Fibroblast of upper back skin (primary cell): ENCODE data around the gene RPL27.
"Not testable (repeated sequence)": the region's sequence is repeated elsewhere in the genome, so short reads cannot be mapped to it uniquely, and the experiment has no call there.

Experiments used
- DNase-seq: peaks from one replicate; pipeline ENCODE4 v3.0.0-alpha.2; 2013

The RPL27 gene

GRCh38 chr17:42993913-42994312, 4.3 kb upstream of the RPL27 start:
- not testable (repeated sequence) for DNase-seq

GRCh38 chr17:42997390-42997983, 732 bp upstream of the RPL27 start:
- no peak for DNase-seq

- no peak for DNase-seq
Measured at GRCh38 chr17:42999003-42999525, 845 bp downstream of the RPL27 start.

GRCh38 chr17:43000894-43001293, 2.7 kb downstream of the RPL27 start:
- not testable (repeated sequence) for DNase-seq

- DNase-seq, result peak; percentile 55
Measured at GRCh38 chr17:43003542-43004172, 5.4 kb downstream of the RPL27 start.

GRCh38 chr17:43006639-43007551, 8.7 kb downstream of the RPL27 start, which contains the start of gene IFI35:
Gene IFI35, plus strand, starts transcription at chr17:43006784. Its CDS starts 164 bp downstream, at chr17:43006948.
- peak; percentile 80 for DNase-seq

- no peak for DNase-seq
Measured at GRCh38 chr17:43010667-43011308, 12.6 kb downstream of the RPL27 start.

- DNase-seq, result no peak
Measured at GRCh38 chr17:43011728-43012472, 13.7 kb downstream of the RPL27 start.

GRCh38 chr17:43013296-43013695, 15.1 kb downstream of the RPL27 start:
- DNase-seq, result no peak

GRCh38 chr17:43014020-43014648, 15.9 kb downstream of the RPL27 start:
- DNase-seq, result no peak

GRCh38 chr17:43014649-43015542, 16.7 kb downstream of the RPL27 start:
- no peak for DNase-seq

GRCh38 chr17:43015579-43015978, 17.4 kb downstream of the RPL27 start:
- DNase-seq, result no peak

GRCh38 chr17:43016216-43016615, 18.0 kb downstream of the RPL27 start:
- DNase-seq, result no peak

- DNase-seq, result no peak
Measured at GRCh38 chr17:43018008-43018853, 20.0 kb downstream of the RPL27 start.

- no peak for DNase-seq
Measured at GRCh38 chr17:43018932-43019331, 20.7 kb downstream of the RPL27 start.

- no peak for DNase-seq
Measured at GRCh38 chr17:43019418-43019817, 21.2 kb downstream of the RPL27 start.

- peak; percentile 30 for DNase-seq
Measured at GRCh38 chr17:43020030-43020621, 21.9 kb downstream of the RPL27 start.

- DNase-seq, result peak; percentile 62
Measured at GRCh38 chr17:43020789-43021740, 22.8 kb downstream of the RPL27 start.
